ENCODE data around the gene IL15.

DNA sequence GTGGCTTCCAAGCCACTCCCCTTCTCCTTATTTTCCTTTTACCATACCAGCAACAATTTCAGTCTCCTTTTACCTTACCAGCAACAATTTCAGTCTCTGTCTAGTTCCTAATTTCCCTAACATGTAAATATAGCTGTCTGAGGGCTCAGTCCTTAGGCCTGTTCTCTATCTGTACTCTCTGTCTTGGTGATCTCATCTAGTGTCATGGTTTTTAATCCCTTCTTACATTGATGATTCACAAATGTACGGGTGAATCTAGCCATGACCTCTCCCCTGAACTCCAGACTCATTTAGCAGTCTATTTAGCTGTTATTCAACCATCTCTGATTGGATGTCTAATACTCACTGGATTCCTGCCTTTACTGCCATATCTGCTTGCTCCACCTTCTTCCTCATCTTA lies 7.2 kb downstream of the IL15 start:
- TF ChIP-seq CTCF (conservative IDR thresholded peaks at IDR 0.05; ENCODE audit: low read depth, low read length) (no peak), EZH2 (IDR thresholded peaks at IDR 0.05; ENCODE audit: low read length, unreplicated experiment) (no peak), EZH2phosphoT487 (IDR thresholded peaks at IDR 0.05; ENCODE audit: borderline replicate concordance, low read length) (no peak)
